PFSK-1 (cell line): ENCODE results near the gene ADGRF1.

Experiments
- FOXP2 ChIP-seq: optimal IDR thresholded peaks from 2 replicates; pipeline ENCODE3; 2011; ENCODE audit warnings: borderline replicate concordance, control low read depth, inconsistent platforms; ENCODE audit not compliant: insufficient read depth; ENCODE audit errors: extremely low read length, extremely low read depth
- POLR2AphosphoS5 ChIP-seq: IDR thresholded peaks from 2 replicates; pipeline ENCODE4 v1.6.1; 2012; ENCODE audit warnings: low read depth, mild to moderate bottlenecking, control low read depth, low read length, moderate library complexity
- SIN3A ChIP-seq: IDR thresholded peaks from 2 replicates; pipeline ENCODE4 v1.6.1; 2012; ENCODE audit warnings: mild to moderate bottlenecking, low read length, moderate library complexity, borderline replicate concordance; ENCODE audit not compliant: insufficient read depth
- TAF1 ChIP-seq: IDR thresholded peaks from 2 replicates; pipeline ENCODE4 v1.6.1; 2012; ENCODE audit warnings: low read length, control low read depth, borderline replicate concordance; ENCODE audit not compliant: insufficient read depth
- TF ChIP-seq, protein P1 (sequence below), 2 experiments: IDR thresholded peaks; 2 replicates each; pipeline versions ENCODE4 v1.6.1 to v1.8.0; 2011 to 2012; ENCODE audit warnings: low read depth in 2 of 2, low read length in 2 of 2, control low read depth in 1 of 2, inconsistent platforms in 1 of 2, mild to moderate bottlenecking in 1 of 2, moderate library complexity in 1 of 2; ENCODE audit not compliant: insufficient read depth in 1 of 2

ADGRF1 gene

DNA sequence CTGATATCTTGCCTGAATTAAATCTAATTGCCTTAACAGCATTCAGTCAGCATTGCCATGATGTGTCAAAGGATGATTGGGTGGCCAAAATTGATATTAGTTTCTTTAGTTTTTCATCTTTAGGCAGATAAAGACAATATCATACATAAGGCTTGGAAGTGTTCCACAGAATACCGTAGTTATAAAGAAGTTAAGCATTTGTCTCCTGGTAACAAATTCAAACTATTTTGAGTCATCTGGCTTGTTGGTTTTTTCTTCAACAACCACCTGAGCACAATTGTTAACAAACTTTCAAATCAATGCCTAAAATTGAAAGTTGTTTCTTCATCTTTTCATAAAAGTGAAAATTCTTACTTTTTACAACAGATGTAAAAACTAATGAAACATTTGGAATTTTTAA, 72.9 kb downstream of the ADGRF1 start:
- TF ChIP-seq SIN3A: no peak
- TF ChIP-seq TAF1: no peak
- TF ChIP-seq, protein P1, sequence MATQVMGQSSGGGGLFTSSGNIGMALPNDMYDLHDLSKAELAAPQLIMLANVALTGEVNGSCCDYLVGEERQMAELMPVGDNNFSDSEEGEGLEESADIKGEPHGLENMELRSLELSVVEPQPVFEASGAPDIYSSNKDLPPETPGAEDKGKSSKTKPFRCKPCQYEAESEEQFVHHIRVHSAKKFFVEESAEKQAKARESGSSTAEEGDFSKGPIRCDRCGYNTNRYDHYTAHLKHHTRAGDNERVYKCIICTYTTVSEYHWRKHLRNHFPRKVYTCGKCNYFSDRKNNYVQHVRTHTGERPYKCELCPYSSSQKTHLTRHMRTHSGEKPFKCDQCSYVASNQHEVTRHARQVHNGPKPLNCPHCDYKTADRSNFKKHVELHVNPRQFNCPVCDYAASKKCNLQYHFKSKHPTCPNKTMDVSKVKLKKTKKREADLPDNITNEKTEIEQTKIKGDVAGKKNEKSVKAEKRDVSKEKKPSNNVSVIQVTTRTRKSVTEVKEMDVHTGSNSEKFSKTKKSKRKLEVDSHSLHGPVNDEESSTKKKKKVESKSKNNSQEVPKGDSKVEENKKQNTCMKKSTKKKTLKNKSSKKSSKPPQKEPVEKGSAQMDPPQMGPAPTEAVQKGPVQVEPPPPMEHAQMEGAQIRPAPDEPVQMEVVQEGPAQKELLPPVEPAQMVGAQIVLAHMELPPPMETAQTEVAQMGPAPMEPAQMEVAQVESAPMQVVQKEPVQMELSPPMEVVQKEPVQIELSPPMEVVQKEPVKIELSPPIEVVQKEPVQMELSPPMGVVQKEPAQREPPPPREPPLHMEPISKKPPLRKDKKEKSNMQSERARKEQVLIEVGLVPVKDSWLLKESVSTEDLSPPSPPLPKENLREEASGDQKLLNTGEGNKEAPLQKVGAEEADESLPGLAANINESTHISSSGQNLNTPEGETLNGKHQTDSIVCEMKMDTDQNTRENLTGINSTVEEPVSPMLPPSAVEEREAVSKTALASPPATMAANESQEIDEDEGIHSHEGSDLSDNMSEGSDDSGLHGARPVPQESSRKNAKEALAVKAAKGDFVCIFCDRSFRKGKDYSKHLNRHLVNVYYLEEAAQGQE (IDR thresholded peaks at IDR 0.05; ENCODE audit: insufficient read depth in 1 of 2, low read depth in 2 of 2, low read length in 2 of 2): no peak
- no peak for TF ChIP-seq POLR2AphosphoS5
- no peak for TF ChIP-seq FOXP2

DNA sequence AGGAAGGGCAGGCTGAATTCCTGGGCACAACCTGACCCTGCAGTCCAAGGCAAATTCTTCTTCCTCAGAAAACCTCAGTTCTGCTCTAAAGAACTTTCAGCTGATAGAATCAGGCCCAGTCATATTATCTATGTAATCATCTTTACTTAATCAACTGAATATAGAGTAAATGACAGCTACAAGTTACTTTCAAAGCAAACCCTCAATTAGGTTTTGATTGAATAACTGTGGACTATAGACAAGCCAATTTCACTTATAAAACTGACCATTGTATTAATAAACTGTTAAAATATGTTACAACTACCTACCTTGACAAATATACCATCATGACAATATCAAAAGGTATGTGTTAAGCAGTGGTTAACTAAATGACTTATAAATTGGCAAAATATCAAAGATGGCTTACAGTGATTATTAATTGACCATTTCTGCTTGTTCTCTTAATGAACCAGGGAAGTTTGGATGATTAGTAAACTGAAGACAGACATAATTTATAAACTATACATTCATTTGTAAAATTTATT, 74.2 kb downstream of the ADGRF1 start:
- TF ChIP-seq SIN3A: no peak
- TF ChIP-seq, protein P1 (IDR thresholded peaks at IDR 0.05; ENCODE audit: insufficient read depth in 1 of 2, low read depth in 2 of 2, low read length in 2 of 2): no peak
- no peak for TF ChIP-seq TAF1
- no peak for TF ChIP-seq POLR2AphosphoS5
- no peak for TF ChIP-seq FOXP2

DNA sequence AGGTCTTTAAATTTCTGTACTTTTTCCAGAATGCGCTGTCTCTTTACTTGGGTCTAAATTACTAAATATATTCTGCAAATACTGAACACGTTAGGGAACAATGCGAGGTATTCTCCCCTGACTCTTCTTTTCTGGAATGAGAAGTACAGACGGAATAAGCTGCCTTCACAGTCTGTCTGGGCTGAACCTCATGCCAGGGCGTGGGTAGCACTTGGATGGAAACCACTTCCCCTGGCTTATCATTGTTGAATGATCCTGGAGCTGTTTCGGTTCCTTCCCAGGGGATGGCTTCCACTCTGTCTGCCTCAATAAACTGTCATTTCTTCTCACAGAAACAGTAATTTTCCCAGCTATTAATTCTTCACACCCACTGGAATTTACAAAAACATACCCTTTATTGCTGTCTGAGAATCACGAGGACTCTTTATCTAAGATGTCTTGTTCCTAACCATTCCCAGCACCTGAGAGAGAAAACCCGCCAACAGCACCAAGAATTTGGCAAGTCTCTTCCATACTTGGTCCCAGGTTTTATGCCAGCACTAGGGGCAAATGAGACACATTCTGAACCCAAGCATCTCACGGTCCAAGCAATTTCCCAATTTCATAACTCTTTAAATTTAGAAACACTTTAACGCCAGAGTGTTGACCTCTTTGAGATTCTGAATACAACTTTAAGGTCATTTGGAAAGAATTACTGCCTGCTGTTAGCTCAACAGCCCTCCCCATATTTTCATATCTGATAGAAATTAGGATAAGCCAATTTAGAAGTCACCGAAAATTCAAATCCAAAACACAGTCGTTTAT, 77.2 kb downstream of the ADGRF1 start:
- TF ChIP-seq SIN3A (no peak), POLR2AphosphoS5 (no peak), FOXP2 (no peak), TAF1 (no peak)
- TF ChIP-seq, protein P1 (IDR thresholded peaks at IDR 0.05; ENCODE audit: insufficient read depth in 1 of 2, low read depth in 2 of 2, low read length in 2 of 2): no peak

DNA sequence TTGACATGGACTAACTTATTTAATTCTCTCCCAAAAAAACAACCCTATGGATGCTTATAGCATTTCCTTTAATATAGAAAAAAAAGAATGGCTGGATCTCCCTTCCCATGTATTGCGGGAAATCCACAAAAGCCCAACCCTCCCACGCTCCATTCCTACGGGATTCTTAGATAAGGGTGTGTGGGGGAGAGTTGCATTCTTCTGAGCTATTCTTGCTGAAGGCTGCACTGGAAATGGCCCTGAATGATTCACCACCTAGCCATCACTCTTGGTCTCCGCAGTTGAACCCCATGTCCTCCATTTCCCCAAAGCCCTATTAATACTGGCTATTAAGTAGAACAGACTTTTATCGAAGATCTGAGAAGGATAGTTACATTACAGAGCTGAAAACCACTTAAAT, 78.5 kb downstream of the ADGRF1 start:
- TF ChIP-seq TAF1 (no peak), FOXP2 (no peak)
- TF ChIP-seq, protein P1 (IDR thresholded peaks at IDR 0.05; ENCODE audit: insufficient read depth in 1 of 2, low read depth in 2 of 2, low read length in 2 of 2): no peak

DNA sequence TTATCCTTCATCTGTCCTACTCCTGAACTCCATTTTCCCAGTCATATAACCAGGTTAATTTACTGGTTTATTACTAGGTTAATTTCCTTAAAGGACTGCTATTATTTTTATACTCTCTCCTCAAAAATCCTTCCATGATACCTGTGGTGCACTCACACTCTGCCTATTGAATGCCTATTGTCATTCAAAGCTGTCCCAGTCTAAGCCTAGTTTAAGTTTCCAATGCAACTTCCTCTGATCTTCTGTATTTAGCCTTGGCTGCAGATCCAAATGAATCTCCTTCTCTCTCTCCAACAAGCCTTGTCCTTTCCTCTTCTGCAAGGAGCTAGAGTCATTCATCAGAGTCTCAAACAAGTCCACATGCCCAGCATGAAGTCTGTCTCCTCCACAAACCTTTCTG, 79.1 kb downstream of the ADGRF1 start:
- TF ChIP-seq FOXP2 (no peak), POLR2AphosphoS5 (no peak), SIN3A (no peak), TAF1 (no peak)
- TF ChIP-seq, protein P1 (IDR thresholded peaks at IDR 0.05; ENCODE audit: insufficient read depth in 1 of 2, low read depth in 2 of 2, low read length in 2 of 2): no peak
